ENCODE data around the gene KCTD11. TPM values are rescaled to one million over a fixed set of nuclear protein-coding genes. Genes with fewer than 3 reads are reported as not detected.
A peak's percentile ranks its signal among the peaks of the same experiment; 100 is the strongest.

Gene KCTD11
- polyA plus RNA-seq, 3 donors: 3.4 to 5.6 (median 3.6) TPM

GRCh38 chr17:7340179-7340578 lies 11.8 kb upstream of the KCTD11 start:
- Histone ChIP-seq H3K27ac (ENCODE audit: low read depth in 1 of 2, low read length in 2 of 2) (peak overlapping the region in 1 of 2 donors; percentile 41), H3K9me3 (replicated peaks in 1 of 2; ENCODE audit: control insufficient read depth in 1 of 2, insufficient read depth in 1 of 2, low read length in 2 of 2) (no peaks in the 10 kb centered on the region), H3K4me2 (replicated peaks; ENCODE audit: extremely low read depth, low read length, poor library complexity, severe bottlenecking) (no peak overlapping the region), H4K20me1 (ENCODE audit: insufficient read depth, low read length) (no peaks in the 10 kb centered on the region), H3K79me2 (ENCODE audit: insufficient read depth, low read length) (peaks cover 27% of the 10 kb centered on the region), H3K4me1 (ENCODE audit: control insufficient read depth in 1 of 2, insufficient read depth in 2 of 2, low read length in 2 of 2) (peaks cover 24 to 34% of the 10 kb centered on the region in 2 donors), H3K4me3 (replicated peaks in 1 of 3; ENCODE audit: low read depth in 2 of 3, low read length in 3 of 3) (no peak overlapping the region), H3K9ac (ENCODE audit: insufficient read depth, low read length, poor library complexity, severe bottlenecking) (no peak overlapping the region), H3K27me3 (ENCODE audit: control insufficient read depth in 2 of 2, insufficient read depth in 2 of 2, low read length in 2 of 2) (no peaks in the 10 kb centered on the region), H3K36me3 (replicated peaks in 1 of 2; ENCODE audit: control insufficient read depth in 1 of 2, insufficient read depth in 2 of 2, low read length in 2 of 2) (peaks cover 29 to 50% of the 10 kb centered on the region in 2 donors), H2AFZ (ENCODE audit: insufficient read depth, low read depth, low read length, poor library complexity, severe bottlenecking) (no peak overlapping the region)
- Mint-ChIP-seq H3K4me3 (no peak overlapping the region), H3K9me3 (no peaks in the 10 kb centered on the region), H3K27ac (peak overlapping the region in 4 of 7 donors; percentile 35 to 61 (median 52)), H3K36me3 (peaks cover 42 to 64% of the 10 kb centered on the region in 2 donors), H3K4me1 (peaks cover 35% of the 10 kb centered on the region), H3K27me3 (ENCODE audit: low read depth in 3 of 3) (peaks cover 0 to 6% (median 0%) of the 10 kb centered on the region in 3 donors)
- intact Hi-C loops (cut with micrococcal nuclease): loop anchor here in 1 of 2 donors (5.0 kb wide), 1 partner anchor 58 kb away; the partner anchor contains the start of gene SLC2A4
- DNase-seq: no peak
- TF ChIP-seq, protein P1, sequence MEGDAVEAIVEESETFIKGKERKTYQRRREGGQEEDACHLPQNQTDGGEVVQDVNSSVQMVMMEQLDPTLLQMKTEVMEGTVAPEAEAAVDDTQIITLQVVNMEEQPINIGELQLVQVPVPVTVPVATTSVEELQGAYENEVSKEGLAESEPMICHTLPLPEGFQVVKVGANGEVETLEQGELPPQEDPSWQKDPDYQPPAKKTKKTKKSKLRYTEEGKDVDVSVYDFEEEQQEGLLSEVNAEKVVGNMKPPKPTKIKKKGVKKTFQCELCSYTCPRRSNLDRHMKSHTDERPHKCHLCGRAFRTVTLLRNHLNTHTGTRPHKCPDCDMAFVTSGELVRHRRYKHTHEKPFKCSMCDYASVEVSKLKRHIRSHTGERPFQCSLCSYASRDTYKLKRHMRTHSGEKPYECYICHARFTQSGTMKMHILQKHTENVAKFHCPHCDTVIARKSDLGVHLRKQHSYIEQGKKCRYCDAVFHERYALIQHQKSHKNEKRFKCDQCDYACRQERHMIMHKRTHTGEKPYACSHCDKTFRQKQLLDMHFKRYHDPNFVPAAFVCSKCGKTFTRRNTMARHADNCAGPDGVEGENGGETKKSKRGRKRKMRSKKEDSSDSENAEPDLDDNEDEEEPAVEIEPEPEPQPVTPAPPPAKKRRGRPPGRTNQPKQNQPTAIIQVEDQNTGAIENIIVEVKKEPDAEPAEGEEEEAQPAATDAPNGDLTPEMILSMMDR (IDR thresholded peaks at IDR 0.05): no peak
- WGBS (ENCODE audit: insufficient coverage): no CpG with 5 or more reads among the region's 2 CpGs

GRCh38 chr17:7341842-7342241 lies 10.1 kb upstream of the KCTD11 start:
- WGBS (ENCODE audit: insufficient coverage): 98% methylated on average over 10 of the region's 13 CpGs
- no peak overlapping the region for H3K9ac ChIP-seq (ENCODE audit: insufficient read depth, low read length, poor library complexity, severe bottlenecking)
- H2AFZ ChIP-seq (ENCODE audit: insufficient read depth, low read depth, low read length, poor library complexity, severe bottlenecking): no peak overlapping the region
- peaks cover 19% of the 10 kb centered on the region for H3K4me1 Mint-ChIP-seq
- no peak overlapping the region for H3K4me3 Mint-ChIP-seq
- H3K36me3 Mint-ChIP-seq: peaks cover 46 to 76% of the 10 kb centered on the region in 2 donors
- H3K4me1 ChIP-seq (ENCODE audit: control insufficient read depth in 1 of 2, insufficient read depth in 2 of 2, low read length in 2 of 2): peaks cover 10 to 18% of the 10 kb centered on the region in 2 donors
- no peak for DNase-seq
- H3K27me3 Mint-ChIP-seq (ENCODE audit: low read depth in 3 of 3): peaks cover 0 to 4% (median 0%) of the 10 kb centered on the region in 3 donors
- no peak overlapping the region for H3K4me3 ChIP-seq (replicated peaks in 1 of 3; ENCODE audit: low read depth in 2 of 3, low read length in 3 of 3)
- H3K4me2 ChIP-seq (replicated peaks; ENCODE audit: extremely low read depth, low read length, poor library complexity, severe bottlenecking): no peak overlapping the region
- peaks cover 8% of the 10 kb centered on the region for H4K20me1 ChIP-seq (ENCODE audit: insufficient read depth, low read length)
- H3K9me3 ChIP-seq (replicated peaks in 1 of 2; ENCODE audit: control insufficient read depth in 1 of 2, insufficient read depth in 1 of 2, low read length in 2 of 2): no peaks in the 10 kb centered on the region
- no peaks in the 10 kb centered on the region for H3K9me3 Mint-ChIP-seq
- TF ChIP-seq, protein P1 (IDR thresholded peaks at IDR 0.05): no peak
- peaks cover 21% of the 10 kb centered on the region for H3K79me2 ChIP-seq (ENCODE audit: insufficient read depth, low read length)
- H3K36me3 ChIP-seq (replicated peaks in 1 of 2; ENCODE audit: control insufficient read depth in 1 of 2, insufficient read depth in 2 of 2, low read length in 2 of 2): peaks cover 38 to 63% of the 10 kb centered on the region in 2 donors
- no peak overlapping the region for H3K27ac ChIP-seq (ENCODE audit: low read depth in 1 of 2, low read length in 2 of 2)
- no peaks in the 10 kb centered on the region for H3K27me3 ChIP-seq (ENCODE audit: control insufficient read depth in 2 of 2, insufficient read depth in 2 of 2, low read length in 2 of 2)
- intact Hi-C loops (cut with micrococcal nuclease): loop anchor here in 1 of 2 donors (5.0 kb wide), 1 partner anchor 60 kb away; the partner anchor contains the start of gene SLC2A4
- H3K27ac Mint-ChIP-seq: peak overlapping the region in 1 of 7 donors; percentile 53
